Cardiac muscle cell (in vitro differentiated cells and primary cell): ENCODE results near the gene EHD4. TPM values are rescaled to one million over a fixed set of nuclear protein-coding genes. Genes with fewer than 3 reads are reported as not detected.
A peak's percentile ranks its signal among the peaks of the same experiment; 100 is the strongest.

ENCODE experiments used
- DNase-seq, 2 donors: peaks; one replicate each; pipeline versions ENCODE4 v3.0.0 to v3.0.0-alpha.2; 2010 to 2017; ENCODE audit warnings: low read depth in 1 of 2, low spot score in 1 of 2
- H3K27ac ChIP-seq: fragments of 200-600 bp; sonication (generic); 2 replicates; pipeline ENCODE4 v1.5.1; 2016
- H3K27me3 ChIP-seq: fragments of 200-600 bp; sonication (generic); 2 replicates; pipeline ENCODE4 v1.6.0; 2016; ENCODE audit warnings: control low read depth
- H3K36me3 ChIP-seq: fragments of 200-600 bp; sonication (generic); 2 replicates; pipeline ENCODE4 v1.5.1; 2016; ENCODE audit warnings: control low read depth
- H3K4me1 ChIP-seq: fragments of 200-600 bp; sonication (generic); 2 replicates; pipeline ENCODE4 v1.8.1; 2017; ENCODE audit warnings: low read depth, mild to moderate bottlenecking, mixed run types
- H3K4me3 ChIP-seq: fragments of 200-600 bp; sonication (generic); 2 replicates; pipeline ENCODE4 v1.5.1; 2016; ENCODE audit warnings: mild to moderate bottlenecking
- H3K9me3 ChIP-seq: fragments of 200-600 bp; sonication (generic); 2 replicates; pipeline ENCODE4 v1.5.1; 2017; ENCODE audit warnings: low read depth, mild to moderate bottlenecking, control low read depth
- polyA plus RNA-seq: library from polyadenylated mRNA; unstranded; fragments of >200 nt; fragmentation: Nextera tagmentation; extraction: Ambion mirVana; gene quantifications from 2 replicates; pipeline ENCODE4 v1.2.1, GENCODE V29; 2016
- total RNA-seq: library from RNA; depleted of rRNA; stranded (reverse); fragments of >200 nt; gene quantifications from 2 replicates; pipeline ENCODE4 v1.2.3, GENCODE V29; 2016
- TF ChIP-seq, protein P1 (sequence below): IDR thresholded peaks from 2 replicates; pipeline ENCODE4 v1.5.1; 2012; ENCODE audit warnings: low read depth, mild to moderate bottlenecking, low read length

The EHD4 gene
- total and polyA plus RNA-seq, 2 experiments from 2014 or later = 47.4 to 56.4 TPM

GRCh38 chr15:41975669-41976068 is 3.3 kb upstream of the EHD4 start:
- peaks cover under 1% of the 10 kb centered on the region for H3K4me1 ChIP-seq
- H3K27me3 ChIP-seq = no peaks in the 10 kb centered on the region
- H3K27ac ChIP-seq = no peak overlapping the region
- no peaks in the 10 kb centered on the region for H3K9me3 ChIP-seq
- TF ChIP-seq, protein P1, sequence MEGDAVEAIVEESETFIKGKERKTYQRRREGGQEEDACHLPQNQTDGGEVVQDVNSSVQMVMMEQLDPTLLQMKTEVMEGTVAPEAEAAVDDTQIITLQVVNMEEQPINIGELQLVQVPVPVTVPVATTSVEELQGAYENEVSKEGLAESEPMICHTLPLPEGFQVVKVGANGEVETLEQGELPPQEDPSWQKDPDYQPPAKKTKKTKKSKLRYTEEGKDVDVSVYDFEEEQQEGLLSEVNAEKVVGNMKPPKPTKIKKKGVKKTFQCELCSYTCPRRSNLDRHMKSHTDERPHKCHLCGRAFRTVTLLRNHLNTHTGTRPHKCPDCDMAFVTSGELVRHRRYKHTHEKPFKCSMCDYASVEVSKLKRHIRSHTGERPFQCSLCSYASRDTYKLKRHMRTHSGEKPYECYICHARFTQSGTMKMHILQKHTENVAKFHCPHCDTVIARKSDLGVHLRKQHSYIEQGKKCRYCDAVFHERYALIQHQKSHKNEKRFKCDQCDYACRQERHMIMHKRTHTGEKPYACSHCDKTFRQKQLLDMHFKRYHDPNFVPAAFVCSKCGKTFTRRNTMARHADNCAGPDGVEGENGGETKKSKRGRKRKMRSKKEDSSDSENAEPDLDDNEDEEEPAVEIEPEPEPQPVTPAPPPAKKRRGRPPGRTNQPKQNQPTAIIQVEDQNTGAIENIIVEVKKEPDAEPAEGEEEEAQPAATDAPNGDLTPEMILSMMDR = no peak
- no peak for DNase-seq
- no peak overlapping the region for H3K4me3 ChIP-seq
- H3K36me3 ChIP-seq = no peaks in the 10 kb centered on the region

GRCh38 chr15:41974041-41974440 is 1.7 kb upstream of the EHD4 start:
- H3K9me3 ChIP-seq = no peaks in the 10 kb centered on the region
- no peaks in the 10 kb centered on the region for H3K36me3 ChIP-seq
- no peak overlapping the region for H3K4me3 ChIP-seq
- H3K4me1 ChIP-seq = peaks cover 13% of the 10 kb centered on the region
- H3K27me3 ChIP-seq = no peaks in the 10 kb centered on the region
- TF ChIP-seq, protein P1 = no peak
- no peak overlapping the region for H3K27ac ChIP-seq
- no peak for DNase-seq

GRCh38 chr15:41971895-41972252 is 483 bp downstream of the EHD4 start:
- peak overlapping the region; percentile 74 for H3K4me3 ChIP-seq
- no peaks in the 10 kb centered on the region for H3K9me3 ChIP-seq
- TF ChIP-seq, protein P1 = no peak
- H3K27ac ChIP-seq = peak overlapping the region; percentile 90
- H3K27me3 ChIP-seq = no peaks in the 10 kb centered on the region
- H3K4me1 ChIP-seq = peaks cover 22% of the 10 kb centered on the region
- peak in 1 of 2 donors; percentile 61 for DNase-seq
- H3K36me3 ChIP-seq = no peaks in the 10 kb centered on the region

DNA sequence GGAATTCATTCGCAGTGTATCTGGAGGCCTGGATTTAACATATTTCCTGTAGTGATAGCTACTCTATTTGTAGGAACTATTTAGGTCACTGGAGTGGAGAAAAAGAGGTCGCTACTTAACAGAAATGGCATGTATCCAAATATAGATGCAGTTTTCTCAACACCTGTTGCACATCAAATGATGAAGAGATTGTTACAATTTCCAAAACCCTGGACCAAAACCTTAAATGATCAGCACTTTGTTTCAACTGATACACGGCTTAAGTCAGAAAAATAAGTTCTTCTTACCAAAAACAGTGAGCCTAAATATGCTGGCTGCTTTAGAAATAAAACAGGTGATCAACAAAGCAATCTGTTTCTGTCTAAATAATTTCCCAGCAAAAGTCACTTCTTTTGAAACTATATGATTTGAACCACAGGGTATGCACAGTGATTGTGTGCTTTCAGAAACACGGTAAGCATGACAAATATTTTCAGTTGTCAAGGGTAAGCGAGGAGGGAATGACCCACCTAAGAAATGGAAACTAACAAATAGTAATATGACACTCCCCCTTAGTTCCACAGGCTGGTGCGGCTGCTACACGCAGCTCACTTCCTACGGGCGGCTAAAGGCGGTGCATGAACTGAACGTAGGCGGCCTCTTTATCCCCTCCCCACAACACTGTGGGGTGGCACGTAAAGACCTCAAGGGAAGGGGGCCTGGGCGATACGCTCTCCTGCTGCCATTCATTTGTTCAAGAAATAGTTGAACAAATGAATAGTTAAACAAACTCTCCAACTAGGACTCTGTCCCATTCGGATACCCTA is 1.1 kb downstream of the EHD4 start:
- Histone ChIP-seq H3K9me3 (no peaks in the 10 kb centered on the region), H3K4me3 (peak overlapping the region; percentile 74), H3K36me3 (no peaks in the 10 kb centered on the region), H3K27me3 (no peaks in the 10 kb centered on the region), H3K4me1 (peaks cover 28% of the 10 kb centered on the region), H3K27ac (peak overlapping the region; percentile 90)
- TF ChIP-seq, protein P1 = no peak
- peak; percentile 61 to 89 for DNase-seq

DNA sequence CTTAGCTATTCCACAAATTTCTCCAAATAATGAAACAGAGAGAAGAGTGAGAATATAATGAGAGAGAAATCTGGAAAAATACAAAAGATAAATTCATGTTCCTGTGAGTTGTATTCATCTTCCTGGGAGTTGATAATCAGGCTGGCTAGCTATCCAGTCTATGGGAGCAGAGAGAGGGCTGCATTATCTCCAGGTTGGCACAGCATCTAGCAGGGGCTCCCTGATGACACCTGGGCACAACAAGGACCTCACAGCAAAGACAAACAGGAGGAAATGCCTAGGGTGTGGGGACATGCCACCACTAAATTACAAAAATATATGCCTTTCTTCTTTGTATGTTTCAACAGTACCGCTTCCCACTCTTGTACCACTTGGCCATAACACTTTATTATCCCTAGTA is 1.9 kb downstream of the EHD4 start:
- peaks cover 36% of the 10 kb centered on the region for H3K4me1 ChIP-seq
- peak overlapping the region; percentile 74 for H3K4me3 ChIP-seq
- no peaks in the 10 kb centered on the region for H3K9me3 ChIP-seq
- H3K27ac ChIP-seq = peak overlapping the region; percentile 90
- DNase-seq = no peak
- H3K27me3 ChIP-seq = no peaks in the 10 kb centered on the region
- TF ChIP-seq, protein P1 = no peak
- H3K36me3 ChIP-seq = no peaks in the 10 kb centered on the region
